GM18498 (cell line): ENCODE results near the gene CHRDL2.
"Not testable (repeated sequence)": the region's sequence is repeated elsewhere in the genome, so short reads cannot be mapped to it uniquely, and the experiment has no call there.

Experiments
- ATAC-seq: cut with Tn5 transposase; IDR thresholded peaks from one replicate; pipeline ENCODE4 v1.9.1; 2021; ENCODE audit warnings: mild to moderate bottlenecking, moderate library complexity; ENCODE audit not compliant: unreplicated experiment

The CHRDL2 gene

GRCh38 chr11:74731301-74732094 lies at the start of gene CHRDL2:
TSS of gene CHRDL2 (minus strand) at chr11:74731426. CDS start at chr11:74730888, 538 bp downstream.
- no peak for ATAC-seq

GRCh38 chr11:74780248-74781005 lies 49.2 kb upstream of the CHRDL2 start:
- ATAC-seq = no peak

GRCh38 chr11:74778581-74778980 lies 47.4 kb upstream of the CHRDL2 start:
- ATAC-seq = no peak

- ATAC-seq = no peak
Observed at GRCh38 chr11:74777877-74778276, 46.7 kb upstream of the CHRDL2 start.

- ATAC-seq = no peak
Observed at GRCh38 chr11:74777038-74777437, 45.8 kb upstream of the CHRDL2 start.

GRCh38 chr11:74776546-74776945 lies 45.3 kb upstream of the CHRDL2 start:
- no peak for ATAC-seq

GRCh38 chr11:74775762-74776161 lies 44.5 kb upstream of the CHRDL2 start:
- no peak for ATAC-seq

- no peak for ATAC-seq
Observed at GRCh38 chr11:74773476-74773875, 42.2 kb upstream of the CHRDL2 start.

- ATAC-seq = no peak
Observed at GRCh38 chr11:74771139-74771538, 39.9 kb upstream of the CHRDL2 start.

GRCh38 chr11:74770456-74770855 lies 39.2 kb upstream of the CHRDL2 start:
- ATAC-seq = no peak

GRCh38 chr11:74769055-74769707 lies 38.0 kb upstream of the CHRDL2 start:
- ATAC-seq = no peak

- ATAC-seq = peak; percentile 61
Observed at GRCh38 chr11:74768172-74768651, 37.0 kb upstream of the CHRDL2 start.

GRCh38 chr11:74766905-74767304 lies 35.7 kb upstream of the CHRDL2 start:
- ATAC-seq = no peak

GRCh38 chr11:74756571-74756970 lies 25.3 kb upstream of the CHRDL2 start:
- ATAC-seq = no peak

- no peak for ATAC-seq
Observed at GRCh38 chr11:74755395-74755995, 24.3 kb upstream of the CHRDL2 start.

- ATAC-seq = no peak
Observed at GRCh38 chr11:74754507-74755252, 23.5 kb upstream of the CHRDL2 start.

- ATAC-seq = no peak
Observed at GRCh38 chr11:74751303-74751702, 20.1 kb upstream of the CHRDL2 start.

GRCh38 chr11:74750598-74750997 lies 19.4 kb upstream of the CHRDL2 start:
- not testable (repeated sequence) for ATAC-seq

- no peak for ATAC-seq
Observed at GRCh38 chr11:74749965-74750296, 18.7 kb upstream of the CHRDL2 start.

GRCh38 chr11:74749127-74749964 lies 18.1 kb upstream of the CHRDL2 start:
- peak; percentile 59 for ATAC-seq
